ENCODE results near the gene RFTN1.

GRCh38 chr3:16419640-16420241 is 93.8 kb downstream of the RFTN1 start:
- TF ChIP-seq EP300 (IDR thresholded peaks at IDR 0.05; ENCODE audit: borderline replicate concordance in 1 of 2, low read depth in 2 of 2, low read length in 2 of 2) (no peak), JUND (IDR thresholded peaks at IDR 0.05; ENCODE audit: low read length) (no peak), CTCF (IDR thresholded peaks at IDR 0.05; ENCODE audit: control extremely low read depth in 1 of 3, insufficient read depth in 1 of 3, low read depth in 1 of 3, low read length in 3 of 3) (no peak), MAX (IDR thresholded peaks at IDR 0.05) (no peak), RNF2 (IDR thresholded peaks at IDR 0.05; ENCODE audit: borderline replicate concordance, low read depth, low read length, missing control alignments, poor library complexity, severe bottlenecking) (no peak), GABPA (IDR thresholded peaks at IDR 0.05; ENCODE audit: borderline replicate concordance, insufficient read depth, low read length) (no peak), POLR2A (IDR thresholded peaks at IDR 0.05; ENCODE audit: control extremely low read depth in 1 of 2, low read depth in 2 of 2, low read length in 2 of 2) (no peak), RBBP5 (IDR thresholded peaks at IDR 0.05; ENCODE audit: borderline replicate concordance, low read depth, low read length) (no peak), TBP (IDR thresholded peaks at IDR 0.05; ENCODE audit: low read depth, low read length) (no peak), USF2 (IDR thresholded peaks at IDR 0.05; ENCODE audit: low read length) (no peak), TCF12 (IDR thresholded peaks at IDR 0.05; ENCODE audit: low read depth, low read length) (no peak), E2F6 (IDR thresholded peaks at IDR 0.05) (no peak), ATF2 (IDR thresholded peaks at IDR 0.05; ENCODE audit: low read length) (no peak)

All from H1 (cell line).